SK-N-SH (cell line): Measurements from ENCODE around the gene CERS6. TPM values are rescaled to one million over a fixed set of nuclear protein-coding genes. Genes with fewer than 3 reads are reported as not detected.
A peak's percentile ranks its signal among the peaks of the same experiment; 100 is the strongest.

ENCODE experiments used
- CTCF ChIA-PET: fragments of 300-600, 350-600 bp; formaldehyde crosslinking; extraction: SDS; loops from one replicate; lab custom pipeline; 2021; lab: Yijun Ruan, JAX
- POLR2A ChIA-PET: fragments of 350-600 bp; sonication (Branson Sonifier 250); formaldehyde crosslinking; extraction: SDS; loops from one replicate; lab custom pipeline; 2020; ENCODE audit warnings: antibody characterized with exemption, inconsistent platforms; lab: Yijun Ruan, JAX
- DNase-seq: peaks from one replicate; pipeline ENCODE4 v3.0.0; 2012
- H2AFZ ChIP-seq: fragments of 200-600 bp; sonication (generic); 2 replicates; pipeline ENCODE4 v1.8.1; 2016; ENCODE audit warnings: antibody characterized with exemption, mild to moderate bottlenecking, low read depth
- H3F3A ChIP-seq: fragments of 200-600 bp; sonication (generic); replicated peaks from 2 replicates; pipeline ENCODE3; 2016; ENCODE audit warnings: antibody characterized with exemption, mild to moderate bottlenecking; ENCODE audit not compliant: insufficient read depth
- H3K27ac ChIP-seq, 2 experiments: fragments of 200-500 bp in 1 of 2; fragments of 200-600 bp in 1 of 2; sonication (Bioruptor generic) in 1 of 2; sonication (generic), shearing (Covaris generic) in 1 of 2; 2 replicates each; pipeline versions ENCODE4 v1.5.1 to v1.6.1; 2014 to 2016; ENCODE audit warnings: low read depth in 2 of 2, inconsistent platforms in 1 of 2, low read length in 1 of 2, mild to moderate bottlenecking in 1 of 2, mixed read lengths in 1 of 2
- H3K27me3 ChIP-seq: fragments of 200-600 bp; sonication (generic), shearing (Covaris generic); 2 replicates; pipeline ENCODE4 v1.6.1; 2016; ENCODE audit warnings: mixed run types; ENCODE audit not compliant: insufficient read depth
- H3K36me3 ChIP-seq, 2 experiments: fragments of 200-500 bp in 1 of 2; fragments of 200-600 bp in 1 of 2; sonication (Bioruptor generic) in 1 of 2; sonication (generic) in 1 of 2; replicated peaks in 1 of 2; 2 replicates each; pipeline versions ENCODE3 to v1.5.1; 2014 to 2016; ENCODE audit warnings: low read length in 1 of 2, mild to moderate bottlenecking in 1 of 2; ENCODE audit not compliant: insufficient read depth in 2 of 2, control insufficient read depth in 1 of 2
- H3K4me1 ChIP-seq, 2 experiments: fragments of 200-500 bp in 1 of 2; fragments of 200-600 bp in 1 of 2; sonication (Bioruptor generic) in 1 of 2; sonication (generic), shearing (Covaris generic) in 1 of 2; 2 replicates each; pipeline versions ENCODE4 v1.5.1 to v1.6.1; 2014 to 2016; ENCODE audit warnings: low read depth in 1 of 2, low read length in 1 of 2, mixed run types in 1 of 2; ENCODE audit not compliant: insufficient read depth in 2 of 2, control insufficient read depth in 1 of 2
- H3K4me2 ChIP-seq: fragments of 200-600 bp; sonication (generic), shearing (Covaris generic); 2 replicates; pipeline ENCODE4 v1.6.1; 2017; ENCODE audit warnings: mixed run types
- H3K4me3 ChIP-seq, 2 experiments: fragments of 200-500 bp in 1 of 2; fragments of 200-600 bp in 1 of 2; sonication (Bioruptor generic) in 1 of 2; sonication (generic), shearing (Covaris generic) in 1 of 2; 2 replicates each; pipeline versions ENCODE4 v1.5.1 to v1.8.1; 2014 to 2016; ENCODE audit warnings: low read depth in 2 of 2, inconsistent platforms in 1 of 2, low read length in 1 of 2, mild to moderate bottlenecking in 1 of 2, mixed read lengths in 1 of 2, moderate library complexity in 1 of 2
- H3K79me2 ChIP-seq: fragments of 200-600 bp; sonication (generic); 2 replicates; pipeline ENCODE4 v1.8.1; 2017; ENCODE audit warnings: mild to moderate bottlenecking; ENCODE audit not compliant: insufficient read depth
- H3K9ac ChIP-seq: fragments of 200-600 bp; sonication (generic); 2 replicates; pipeline ENCODE4 v1.6.1; 2017; ENCODE audit warnings: mixed run types
- H3K9me2 ChIP-seq: fragments of 200-600 bp; sonication (generic); 2 replicates; pipeline ENCODE4 v1.6.1; 2017; ENCODE audit warnings: mixed run types
- H3K9me3 ChIP-seq: fragments of 200-600 bp; sonication (generic); 2 replicates; pipeline ENCODE4 v1.6.1; 2017; ENCODE audit warnings: mixed run types, mild to moderate bottlenecking, moderate library complexity
- H4K20me1 ChIP-seq: fragments of 200-600 bp; sonication (generic); 2 replicates; pipeline ENCODE4 v1.6.1; 2017; ENCODE audit warnings: mild to moderate bottlenecking, mixed run types; ENCODE audit not compliant: insufficient read depth
- CHD2 ChIP-seq: fragments of 150-350 bp; IDR thresholded peaks from 2 replicates; pipeline ENCODE4 v1.6.1; 2018; ENCODE audit warnings: low read length; ENCODE audit not compliant: partially characterized antibody
- ELF1 ChIP-seq: IDR thresholded peaks from 2 replicates; pipeline ENCODE4 v1.4.0; 2012
- EP300 ChIP-seq, 2 experiments: IDR thresholded peaks; 2 replicates each; pipeline versions ENCODE4 v1.4.0 to v1.6.1; 2012; ENCODE audit warnings: borderline replicate concordance in 1 of 2, low read depth in 1 of 2, low read length in 1 of 2
- FOSL2 ChIP-seq: IDR thresholded peaks from 2 replicates; pipeline ENCODE4 v1.4.0; 2012; ENCODE audit warnings: low read depth, mild to moderate bottlenecking, moderate library complexity, borderline replicate concordance
- FOXJ3 ChIP-seq: sonication (generic); formaldehyde crosslinking; IDR thresholded peaks from 2 replicates; pipeline ENCODE4 v1.5.1; 2020; ENCODE audit warnings: mild to moderate bottlenecking, missing genetic modification reagents
- FOXM1 ChIP-seq: IDR thresholded peaks from 2 replicates; pipeline ENCODE4 v1.4.0; 2012; ENCODE audit warnings: low read depth, mild to moderate bottlenecking
- GABPA ChIP-seq: IDR thresholded peaks from 2 replicates; pipeline ENCODE4 v1.4.0; 2012; ENCODE audit warnings: low read depth, mild to moderate bottlenecking
- GATA2 ChIP-seq: sonication (generic); formaldehyde crosslinking; IDR thresholded peaks from 2 replicates; pipeline ENCODE4 v1.5.0; 2020; ENCODE audit warnings: mild to moderate bottlenecking, missing genetic modification reagents
- JUND ChIP-seq: IDR thresholded peaks from 2 replicates; pipeline ENCODE4 v1.4.0; 2012
- MEF2A ChIP-seq: IDR thresholded peaks from 2 replicates; pipeline ENCODE4 v1.4.0; 2012; ENCODE audit warnings: low read depth, borderline replicate concordance
- MXI1 ChIP-seq: IDR thresholded peaks from 2 replicates; pipeline ENCODE4 v1.6.1; 2012; ENCODE audit warnings: mild to moderate bottlenecking, low read depth, low read length, improper control_type of control experiment
- NFIC ChIP-seq: IDR thresholded peaks from 2 replicates; pipeline ENCODE4 v1.4.0; 2012; ENCODE audit warnings: borderline replicate concordance
- NRF1 ChIP-seq: IDR thresholded peaks from 2 replicates; pipeline ENCODE4 v1.6.1; 2012; ENCODE audit warnings: low read depth, mild to moderate bottlenecking, low read length
- POLR2AphosphoS5 ChIP-seq: IDR thresholded peaks from 2 replicates; pipeline ENCODE4 v1.6.1; 2012; ENCODE audit warnings: low read depth, low read length
- RAD21 ChIP-seq: IDR thresholded peaks from 2 replicates; pipeline ENCODE4 v1.6.1; 2012; ENCODE audit warnings: mild to moderate bottlenecking, low read length
- SIN3A ChIP-seq: IDR thresholded peaks from 2 replicates; pipeline ENCODE4 v1.6.1; 2012; ENCODE audit warnings: low read depth, mild to moderate bottlenecking, low read length, moderate library complexity, borderline replicate concordance
- SMC3 ChIP-seq: IDR thresholded peaks from 2 replicates; pipeline ENCODE4 v1.6.1; 2012; ENCODE audit warnings: low read depth, low read length, improper control_type of control experiment
- TAF1 ChIP-seq: IDR thresholded peaks from 2 replicates; pipeline ENCODE4 v1.6.1; 2012; ENCODE audit warnings: low read depth, mild to moderate bottlenecking, low read length, moderate library complexity, borderline replicate concordance
- TCF12 ChIP-seq: IDR thresholded peaks from 2 replicates; pipeline ENCODE4 v1.4.0; 2012
- YY1 ChIP-seq: IDR thresholded peaks from 2 replicates; pipeline ENCODE4 v1.4.0; 2012; ENCODE audit warnings: low read depth, mild to moderate bottlenecking
- WGBS: methylation state at CpG from one replicate; pipeline ENCODE4 v1.1.6; 2017; ENCODE audit warnings: low lambda C conversion rate; 5-methylcytosine and 5-hydroxymethylcytosine counted together
- polyA plus RNA-seq, 3 experiments: library from polyadenylated mRNA; depleted of rRNA; stranded (reverse); fragments of >200 nt; gene quantifications; 2 replicates each; pipeline ENCODE4 v1.2.3, GENCODE V29; 2012
- TF ChIP-seq, protein P1 (sequence below): IDR thresholded peaks from 2 replicates; pipeline ENCODE4 v1.4.0; 2012; ENCODE audit warnings: low read depth
- TF ChIP-seq, protein P2 (sequence below): fragments of 200-600 bp; sonication (generic); IDR thresholded peaks from 2 replicates; pipeline ENCODE4 v1.6.1; 2017; ENCODE audit warnings: antibody characterized with exemption, mild to moderate bottlenecking, moderate library complexity
- TF ChIP-seq, protein P3 (sequence below): IDR thresholded peaks from 2 replicates; pipeline ENCODE4; 2012
- TF ChIP-seq, protein P4 (sequence below): fragments of 150-350 bp; IDR thresholded peaks from 2 replicates; pipeline ENCODE4 v1.6.1; 2017; ENCODE audit warnings: antibody characterized with exemption, low read length, low read depth, borderline replicate concordance

CERS6 gene
- polyA plus RNA-seq, 1 of the 3 experiments (the other 2 are of a cell fraction): 1.8 TPM

DNA sequence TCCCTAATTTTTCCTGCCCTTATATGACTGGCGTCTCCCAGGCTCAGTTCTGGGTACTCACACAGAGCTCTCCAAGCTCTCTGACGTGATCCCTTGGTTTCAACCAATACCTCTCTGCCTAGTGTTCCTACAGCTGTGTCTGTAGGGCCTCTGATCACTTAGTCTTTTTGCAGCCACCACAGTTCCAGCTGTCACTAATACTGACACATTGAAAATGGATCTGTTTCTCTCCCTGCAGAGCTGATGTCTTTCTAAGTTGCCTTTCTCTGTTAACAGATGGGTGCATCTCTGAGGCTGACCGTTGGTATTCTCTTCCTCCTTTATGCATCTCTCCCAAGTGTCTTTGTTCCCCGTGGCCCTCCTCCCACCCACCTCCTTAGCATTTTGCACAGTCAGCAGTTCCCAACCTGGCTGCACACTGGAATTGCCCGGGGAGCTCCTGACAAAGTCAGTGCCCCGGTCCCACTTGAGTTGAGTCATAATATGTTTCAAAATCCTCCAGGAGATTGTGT lies 62.5 kb downstream of the CERS6 start:
- no peak overlapping the region for H3K4me2 ChIP-seq
- no peak overlapping the region for H3K27ac ChIP-seq
- POLR2A ChIA-PET: no interaction called here
- no peaks in the 10 kb centered on the region for H3K79me2 ChIP-seq
- no peaks in the 10 kb centered on the region for H3K27me3 ChIP-seq
- no peaks in the 10 kb centered on the region for H3K9me2 ChIP-seq
- H3K4me1 ChIP-seq: peaks cover 0 to 15% of the 10 kb centered on the region in 2 experiments; a peak in 2 of 4 replicates
- peaks cover 5% of the 10 kb centered on the region for H3F3A ChIP-seq
- TF ChIP-seq MEF2A: no peak
- TF ChIP-seq SIN3A: no peak
- TF ChIP-seq EP300 (IDR thresholded peaks at IDR 0.05; ENCODE audit: borderline replicate concordance in 1 of 2, low read depth in 1 of 2, low read length in 1 of 2): no peak
- TF ChIP-seq TCF12: no peak
- TF ChIP-seq, protein P1, sequence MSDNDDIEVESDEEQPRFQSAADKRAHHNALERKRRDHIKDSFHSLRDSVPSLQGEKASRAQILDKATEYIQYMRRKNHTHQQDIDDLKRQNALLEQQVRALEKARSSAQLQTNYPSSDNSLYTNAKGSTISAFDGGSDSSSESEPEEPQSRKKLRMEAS: no peak
- no peak for TF ChIP-seq SMC3
- no peak for TF ChIP-seq NFIC
- TF ChIP-seq GABPA: no peak
- TF ChIP-seq FOSL2: no peak
- no peak for TF ChIP-seq JUND
- TF ChIP-seq FOXJ3 (CRISPR knock-in tag): no peak
- TF ChIP-seq YY1: no peak
- DNase-seq: no peak
- no peaks in the 10 kb centered on the region for H3K36me3 ChIP-seq
- 77% methylated on average over 6 of the region's 6 CpGs for WGBS
- CTCF ChIA-PET: interaction anchor here (1.1 to 1.5 kb wide), 2 partner anchors 50 to 134 kb away, joined by 3 to 4 read pairs; no protein-coding TSS in a partner anchor
- no peak overlapping the region for H2AFZ ChIP-seq
- no peak overlapping the region for H3K4me3 ChIP-seq
- no peak overlapping the region for H3K9ac ChIP-seq
- H3K9me3 ChIP-seq: no peaks in the 10 kb centered on the region
- no peaks in the 10 kb centered on the region for H4K20me1 ChIP-seq

DNA sequence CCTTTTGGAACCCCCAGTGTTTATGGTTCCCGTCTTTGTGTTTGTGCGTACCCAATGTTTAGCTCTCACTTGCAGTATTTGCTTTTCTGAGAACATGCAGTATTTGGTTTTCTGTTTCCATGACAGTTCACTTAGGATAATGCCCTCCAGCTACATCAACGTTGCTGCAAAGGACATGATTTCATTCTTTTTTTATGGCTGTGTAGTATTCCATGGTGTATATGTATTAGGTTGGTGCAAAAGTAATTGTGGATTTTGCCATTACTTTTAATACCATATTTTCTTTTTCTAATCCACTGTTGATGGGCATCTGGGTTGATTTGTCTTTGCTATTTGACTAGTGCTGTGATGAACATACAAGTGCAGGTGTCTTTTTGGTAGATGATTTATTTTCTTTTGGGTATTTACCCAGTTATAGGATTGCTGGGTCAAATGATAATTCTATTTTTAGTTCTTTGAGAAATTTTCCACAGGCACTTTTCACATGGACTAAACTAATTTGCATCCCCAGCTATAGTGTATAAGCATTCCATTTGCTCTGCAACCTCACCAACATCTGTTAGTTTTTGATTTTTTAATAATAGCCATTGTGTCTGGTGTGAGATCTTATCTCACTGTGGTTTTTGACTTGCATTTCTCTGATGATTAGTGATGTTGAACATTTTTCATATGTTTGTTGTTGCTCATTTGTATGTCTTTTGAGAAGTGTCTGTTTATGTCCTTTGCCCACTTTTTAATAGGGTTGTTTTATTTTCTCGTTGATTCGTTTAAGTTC lies 63.6 kb downstream of the CERS6 start:
- Histone ChIP-seq H3K36me3 (no peaks in the 10 kb centered on the region), H3F3A (peaks cover 5% of the 10 kb centered on the region), H3K27me3 (no peaks in the 10 kb centered on the region), H3K9ac (no peak overlapping the region), H3K4me2 (no peak overlapping the region), H3K9me2 (no peaks in the 10 kb centered on the region), H3K9me3 (no peaks in the 10 kb centered on the region), H3K27ac (peak overlapping the region in 1 of 2 experiments; percentile 40; a peak in 1 of 4 replicates), H3K79me2 (no peaks in the 10 kb centered on the region), H3K4me1 (peaks cover 0 to 14% of the 10 kb centered on the region in 2 experiments; a peak in 2 of 4 replicates), H4K20me1 (no peaks in the 10 kb centered on the region), H3K4me3 (no peak overlapping the region), H2AFZ (no peak overlapping the region)
- WGBS: 95% methylated on average over 5 of the region's 5 CpGs
- ChIA-PET POLR2A (no interaction called here), CTCF (no interaction called here)
- no peak for DNase-seq
- no peak for TF ChIP-seq RAD21
- TF ChIP-seq NFIC: 0 out of 2 replicates have a peak, but pooled peaks have one; percentile 30
- no peak for TF ChIP-seq GABPA
- TF ChIP-seq, protein P2, sequence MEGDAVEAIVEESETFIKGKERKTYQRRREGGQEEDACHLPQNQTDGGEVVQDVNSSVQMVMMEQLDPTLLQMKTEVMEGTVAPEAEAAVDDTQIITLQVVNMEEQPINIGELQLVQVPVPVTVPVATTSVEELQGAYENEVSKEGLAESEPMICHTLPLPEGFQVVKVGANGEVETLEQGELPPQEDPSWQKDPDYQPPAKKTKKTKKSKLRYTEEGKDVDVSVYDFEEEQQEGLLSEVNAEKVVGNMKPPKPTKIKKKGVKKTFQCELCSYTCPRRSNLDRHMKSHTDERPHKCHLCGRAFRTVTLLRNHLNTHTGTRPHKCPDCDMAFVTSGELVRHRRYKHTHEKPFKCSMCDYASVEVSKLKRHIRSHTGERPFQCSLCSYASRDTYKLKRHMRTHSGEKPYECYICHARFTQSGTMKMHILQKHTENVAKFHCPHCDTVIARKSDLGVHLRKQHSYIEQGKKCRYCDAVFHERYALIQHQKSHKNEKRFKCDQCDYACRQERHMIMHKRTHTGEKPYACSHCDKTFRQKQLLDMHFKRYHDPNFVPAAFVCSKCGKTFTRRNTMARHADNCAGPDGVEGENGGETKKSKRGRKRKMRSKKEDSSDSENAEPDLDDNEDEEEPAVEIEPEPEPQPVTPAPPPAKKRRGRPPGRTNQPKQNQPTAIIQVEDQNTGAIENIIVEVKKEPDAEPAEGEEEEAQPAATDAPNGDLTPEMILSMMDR: no peak
- TF ChIP-seq NRF1: no peak
- TF ChIP-seq, protein P3, sequence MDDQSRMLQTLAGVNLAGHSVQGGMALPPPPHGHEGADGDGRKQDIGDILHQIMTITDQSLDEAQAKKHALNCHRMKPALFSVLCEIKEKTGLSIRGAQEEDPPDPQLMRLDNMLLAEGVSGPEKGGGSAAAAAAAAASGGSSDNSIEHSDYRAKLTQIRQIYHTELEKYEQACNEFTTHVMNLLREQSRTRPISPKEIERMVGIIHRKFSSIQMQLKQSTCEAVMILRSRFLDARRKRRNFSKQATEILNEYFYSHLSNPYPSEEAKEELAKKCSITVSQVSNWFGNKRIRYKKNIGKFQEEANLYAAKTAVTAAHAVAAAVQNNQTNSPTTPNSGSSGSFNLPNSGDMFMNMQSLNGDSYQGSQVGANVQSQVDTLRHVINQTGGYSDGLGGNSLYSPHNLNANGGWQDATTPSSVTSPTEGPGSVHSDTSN: peak; percentile 52; the same call in 1 of the 2 replicates
- peak; percentile 75 for TF ChIP-seq TCF12
- TF ChIP-seq FOXM1: no peak
- TF ChIP-seq YY1: no peak
- TF ChIP-seq GATA2 (CRISPR knock-in tag): 0 out of 2 replicates have a peak, but pooled peaks have one; percentile 13
- TF ChIP-seq, protein P1: no peak
- no peak for TF ChIP-seq CHD2
- TF ChIP-seq EP300 (IDR thresholded peaks at IDR 0.05; ENCODE audit: borderline replicate concordance in 1 of 2, low read depth in 1 of 2, low read length in 1 of 2): peak; percentile 16 to 41; a peak in 2 of 4 replicates
- TF ChIP-seq MXI1: no peak
- TF ChIP-seq ELF1: no peak
- no peak for TF ChIP-seq TAF1
- no peak; the same call in 1 of the 2 replicates for TF ChIP-seq JUND
- TF ChIP-seq, protein P4, sequence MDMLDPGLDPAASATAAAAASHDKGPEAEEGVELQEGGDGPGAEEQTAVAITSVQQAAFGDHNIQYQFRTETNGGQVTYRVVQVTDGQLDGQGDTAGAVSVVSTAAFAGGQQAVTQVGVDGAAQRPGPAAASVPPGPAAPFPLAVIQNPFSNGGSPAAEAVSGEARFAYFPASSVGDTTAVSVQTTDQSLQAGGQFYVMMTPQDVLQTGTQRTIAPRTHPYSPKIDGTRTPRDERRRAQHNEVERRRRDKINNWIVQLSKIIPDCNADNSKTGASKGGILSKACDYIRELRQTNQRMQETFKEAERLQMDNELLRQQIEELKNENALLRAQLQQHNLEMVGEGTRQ: no peak
- no peak for TF ChIP-seq POLR2AphosphoS5
- no peak for TF ChIP-seq SMC3
